ENCODE results near the gene MAJIN. TPM values are rescaled to one million over a fixed set of nuclear protein-coding genes. Genes with fewer than 3 reads are reported as not detected.

MAJIN gene
- not detected for total RNA-seq

- TF ChIP-seq CTCF (IDR thresholded peaks at IDR 0.05; ENCODE audit: low read depth): no peak
Measured at GRCh38 chr11:64971421-64972233, at the start of gene MAJIN. Gene MAJIN (minus strand): TSS chr11:64972108. CDS start chr11:64959405, 12,703 bp downstream.

- TF ChIP-seq CTCF (IDR thresholded peaks at IDR 0.05; ENCODE audit: low read depth): no peak
Measured at GRCh38 chr11:65021509-65021908, 49.6 kb upstream of the MAJIN start.

GRCh38 chr11:65021003-65021402 is 49.1 kb upstream of the MAJIN start:
- TF ChIP-seq CTCF (IDR thresholded peaks at IDR 0.05; ENCODE audit: low read depth): no peak

GRCh38 chr11:65019824-65020223 is 47.9 kb upstream of the MAJIN start:
- TF ChIP-seq CTCF (IDR thresholded peaks at IDR 0.05; ENCODE audit: low read depth): no peak

- no peak for TF ChIP-seq CTCF (IDR thresholded peaks at IDR 0.05; ENCODE audit: low read depth)
Measured at GRCh38 chr11:65017937-65018336, 46.0 kb upstream of the MAJIN start.

GRCh38 chr11:65016705-65017104 is 44.8 kb upstream of the MAJIN start:
- no peak for TF ChIP-seq CTCF (IDR thresholded peaks at IDR 0.05; ENCODE audit: low read depth)

- TF ChIP-seq CTCF (IDR thresholded peaks at IDR 0.05; ENCODE audit: low read depth): no peak
Measured at GRCh38 chr11:65014726-65015227, 42.9 kb upstream of the MAJIN start.

Data from subcutaneous adipose tissue (tissue), 4 donors.